HEK293T (cell line): ENCODE measurements around the gene SERPINA4.

Experiments
- BHLHE40 ChIP-seq: fragments of 450-650 bp; IDR thresholded peaks from 2 replicates; pipeline ENCODE4 v1.6.1; 2016; ENCODE audit warnings: mild to moderate bottlenecking, moderate library complexity, borderline replicate concordance
- FOXM1 ChIP-seq: fragments of 450-650 bp; IDR thresholded peaks from 2 replicates; pipeline ENCODE4 v1.6.1; 2017; ENCODE audit warnings: mild to moderate bottlenecking, borderline replicate concordance
- SP1 ChIP-seq: fragments of 450-650 bp; IDR thresholded peaks from 2 replicates; pipeline ENCODE4 v1.6.1; 2017
- SUZ12 ChIP-seq: fragments of 450-650 bp; IDR thresholded peaks from 2 replicates; pipeline ENCODE4 v1.6.1; 2016; ENCODE audit warnings: mild to moderate bottlenecking
- TARDBP ChIP-seq: fragments of 450-650 bp; IDR thresholded peaks from 2 replicates; pipeline ENCODE4 v1.6.1; 2016
- ZNF384 ChIP-seq: fragments of 450-650 bp; IDR thresholded peaks from 2 replicates; pipeline ENCODE4 v1.6.1; 2016

GRCh38 chr14:94542111-94542810, 19.0 kb upstream of the SERPINA4 start:
- TF ChIP-seq SUZ12 (no peak), ZNF384 (no peak), TARDBP (no peak), FOXM1 (no peak), BHLHE40 (no peak), SP1 (no peak)
